Neuronal stem cell (in vitro differentiated cells): ENCODE data around the gene RABGGTB.
A peak's percentile ranks its signal among the peaks of the same experiment; 100 is the strongest.

Experiments
- DNase-seq: peaks from one replicate; pipeline ENCODE4 v3.0.0-alpha.2; 2013; ENCODE audit warnings: low spot score
- H2AFZ ChIP-seq: one replicate; pipeline ENCODE4 v1.6.1; 2013; ENCODE audit warnings: mild to moderate bottlenecking, low read length, inconsistent platforms
- H2AK5ac ChIP-seq: 2 replicates; pipeline ENCODE4 v1.6.1; 2013; ENCODE audit warnings: low read depth, mild to moderate bottlenecking, inconsistent platforms, low read length, moderate library complexity, mixed read lengths
- H2BK120ac ChIP-seq: 2 replicates; pipeline ENCODE4 v1.6.1; 2013; ENCODE audit warnings: low read depth, mild to moderate bottlenecking, inconsistent platforms, low read length, moderate library complexity, mixed read lengths
- H2BK12ac ChIP-seq: one replicate; pipeline ENCODE4 v1.6.1; 2013; ENCODE audit warnings: low read length, inconsistent platforms
- H2BK15ac ChIP-seq: 2 replicates; pipeline ENCODE4 v1.6.1; 2013; ENCODE audit warnings: mild to moderate bottlenecking, low read length, inconsistent platforms, mixed read lengths
- H2BK5ac ChIP-seq: one replicate; pipeline ENCODE4 v1.6.1; 2013; ENCODE audit warnings: inconsistent platforms, mild to moderate bottlenecking, low read length, moderate library complexity
- H3K14ac ChIP-seq: one replicate; pipeline ENCODE4 v1.6.1; 2013; ENCODE audit warnings: low read length, inconsistent platforms
- H3K18ac ChIP-seq: 2 replicates; pipeline ENCODE4 v1.6.1; 2013; ENCODE audit warnings: low read length, inconsistent platforms
- H3K23ac ChIP-seq: 2 replicates; pipeline ENCODE4 v1.6.1; 2013; ENCODE audit warnings: low read depth, mild to moderate bottlenecking, mixed read lengths, low read length, inconsistent platforms; ENCODE audit not compliant: poor library complexity
- H3K27ac ChIP-seq: replicated peaks from 3 replicates; pipeline ENCODE4 v1.5.1; 2013; ENCODE audit warnings: low read length, inconsistent platforms
- H3K27me3 ChIP-seq, 3 experiments: 2 replicates each; pipeline ENCODE4 v1.6.1; 2013; ENCODE audit warnings: low read length in 3 of 3, mild to moderate bottlenecking in 2 of 3, inconsistent platforms in 1 of 3, low read depth in 1 of 3, mixed read lengths in 1 of 3, moderate library complexity in 1 of 3; ENCODE audit not compliant: control insufficient read depth in 3 of 3, insufficient read depth in 3 of 3
- H3K36me3 ChIP-seq, 2 donors: replicated peaks in 1 of 2; 2 replicates each; pipeline ENCODE4 v1.6.1; 2013; ENCODE audit warnings: low read length in 2 of 2; ENCODE audit not compliant: control insufficient read depth in 2 of 2, insufficient read depth in 2 of 2
- H3K4ac ChIP-seq: 2 replicates; pipeline ENCODE4 v1.6.1; 2013; ENCODE audit warnings: inconsistent platforms, mild to moderate bottlenecking, low read length, moderate library complexity
- H3K4me1 ChIP-seq, 2 donors: 1 replicate in 1 of 2; 2 replicates in 1 of 2; pipeline ENCODE4 v1.6.1; 2013; ENCODE audit warnings: low read length in 2 of 2, low read depth in 1 of 2; ENCODE audit not compliant: control insufficient read depth in 2 of 2, insufficient read depth in 1 of 2
- H3K4me2 ChIP-seq: one replicate; pipeline ENCODE4 v1.6.1; 2013; ENCODE audit warnings: mild to moderate bottlenecking, low read length, inconsistent platforms; ENCODE audit not compliant: insufficient read depth, poor library complexity, severe bottlenecking
- H3K4me3 ChIP-seq, 2 donors: 2 replicates each; pipeline ENCODE4 v1.5.1; 2013; ENCODE audit warnings: low read length in 2 of 2, mild to moderate bottlenecking in 2 of 2, inconsistent platforms in 1 of 2, moderate library complexity in 1 of 2
- H3K79me1 ChIP-seq: one replicate; pipeline ENCODE4 v1.6.1; 2013; ENCODE audit warnings: low read depth, mild to moderate bottlenecking, inconsistent platforms, low read length, moderate library complexity
- H3K9ac ChIP-seq: one replicate; pipeline ENCODE4 v1.6.1; 2013; ENCODE audit warnings: mild to moderate bottlenecking, low read depth, low read length, inconsistent platforms; ENCODE audit not compliant: poor library complexity
- H3K9me3 ChIP-seq, 2 donors: replicated peaks in 1 of 2; 2 replicates each; pipeline versions ENCODE3 to v1.6.1; 2013; ENCODE audit warnings: low read length in 2 of 2, mild to moderate bottlenecking in 2 of 2, inconsistent platforms in 1 of 2, low read depth in 1 of 2, mixed read lengths in 1 of 2, moderate library complexity in 1 of 2; ENCODE audit not compliant: control insufficient read depth in 2 of 2, insufficient read depth in 1 of 2
- H4K8ac ChIP-seq: one replicate; pipeline ENCODE4 v1.6.1; 2013; ENCODE audit warnings: low read depth, mild to moderate bottlenecking, inconsistent platforms, low read length, moderate library complexity
- H4K91ac ChIP-seq: one replicate; pipeline ENCODE4 v1.6.1; 2013; ENCODE audit warnings: low read length, low read depth, mild to moderate bottlenecking, inconsistent platforms; ENCODE audit not compliant: poor library complexity
- WGBS, 2 donors: extraction: QIAGEN DNeasy Blood & Tissue Kit; methylation state at CpG; one replicate each; pipeline ENCODE4 v1.1.7; 2013; ENCODE audit warnings: missing lambda C conversion rate in 2 of 2, mixed read lengths in 1 of 2; ENCODE audit not compliant: insufficient read length in 2 of 2, insufficient replicate concordance in 1 of 2; ENCODE audit errors: extremely low coverage in 2 of 2; 5-methylcytosine and 5-hydroxymethylcytosine counted together

Gene RABGGTB

DNA sequence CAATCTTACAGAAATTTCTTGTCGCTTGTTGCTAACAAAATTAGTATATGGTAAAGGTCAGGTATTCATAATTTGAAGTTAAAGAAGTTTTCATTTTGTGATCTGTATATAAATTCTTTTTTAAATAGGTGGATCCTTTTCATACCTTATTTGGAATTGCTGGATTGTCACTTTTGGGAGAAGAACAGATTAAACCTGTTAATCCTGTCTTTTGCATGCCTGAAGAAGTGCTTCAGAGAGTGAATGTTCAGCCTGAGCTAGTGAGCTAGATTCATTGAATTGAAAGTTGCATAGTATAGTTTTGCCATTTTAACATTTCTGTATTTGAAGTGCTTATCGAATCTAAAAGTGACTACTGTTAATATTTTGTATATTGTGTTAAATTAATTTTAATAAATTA lies 8.3 kb downstream of the RABGGTB start:
- H3K9me3 ChIP-seq, result no peaks in the 10 kb centered on the region
- H2BK15ac ChIP-seq, result no peak overlapping the region
- no peak overlapping the region for H2BK5ac ChIP-seq
- H2BK12ac ChIP-seq, result no peak overlapping the region
- no peak overlapping the region for H3K14ac ChIP-seq
- H3K4me1 ChIP-seq, result peaks cover 0 to 2% of the 10 kb centered on the region in 2 donors
- no peak overlapping the region for H3K4me2 ChIP-seq
- no peak overlapping the region for H2AFZ ChIP-seq
- no peak overlapping the region for H4K8ac ChIP-seq
- DNase-seq, result no peak
- WGBS, 2 donors, result no CpG with 5 or more reads among the region's 2 CpGs
- peaks cover 30 to 94% of the 10 kb centered on the region in 2 donors for H3K36me3 ChIP-seq
- H3K79me1 ChIP-seq, result no peaks in the 10 kb centered on the region
- no peak overlapping the region for H3K4me3 ChIP-seq
- H3K27me3 ChIP-seq, result no peaks in the 10 kb centered on the region
- no peak overlapping the region for H2BK120ac ChIP-seq
- no peak overlapping the region for H3K9ac ChIP-seq
- no peak overlapping the region for H3K18ac ChIP-seq
- H3K4ac ChIP-seq, result no peak overlapping the region
- no peak overlapping the region for H2AK5ac ChIP-seq
- no peak overlapping the region for H4K91ac ChIP-seq
- H3K23ac ChIP-seq, result no peak overlapping the region
- no peak overlapping the region for H3K27ac ChIP-seq

DNA sequence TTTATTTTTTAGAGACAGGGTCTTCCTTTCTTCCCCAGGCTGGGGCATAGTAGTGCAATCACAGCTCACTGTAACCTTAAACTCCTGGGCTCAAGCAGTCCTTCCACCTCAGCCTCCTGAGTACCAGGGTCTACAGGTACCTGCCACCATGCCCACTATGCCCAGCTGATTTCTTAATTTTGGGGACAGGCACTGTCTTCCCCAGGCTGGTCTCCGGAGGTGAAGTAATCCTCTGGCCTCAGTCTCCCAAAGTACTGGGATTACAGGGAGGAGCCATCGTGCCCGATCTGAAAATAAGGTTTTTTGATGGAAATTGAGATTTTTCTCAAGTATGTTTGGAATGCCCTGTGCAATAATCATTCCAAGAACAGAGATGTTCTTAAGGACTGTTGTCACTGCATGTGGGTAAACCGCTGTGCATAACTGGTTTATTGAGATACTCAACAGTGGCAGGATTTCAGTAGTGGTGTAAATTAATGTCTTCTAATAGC lies 9.7 kb downstream of the RABGGTB start:
- Histone ChIP-seq H4K91ac (no peak overlapping the region), H2AK5ac (no peak overlapping the region), H3K4me1 (no peaks in the 10 kb centered on the region), H3K9me3 (no peaks in the 10 kb centered on the region), H2BK15ac (no peak overlapping the region), H2BK5ac (no peak overlapping the region), H3K23ac (no peak overlapping the region), H3K14ac (no peak overlapping the region), H3K79me1 (no peaks in the 10 kb centered on the region), H2AFZ (no peak overlapping the region), H4K8ac (no peak overlapping the region), H3K36me3 (peaks cover 26 to 81% of the 10 kb centered on the region in 2 donors), H2BK120ac (no peak overlapping the region), H3K4ac (no peak overlapping the region), H2BK12ac (no peak overlapping the region), H3K27me3 (no peaks in the 10 kb centered on the region), H3K4me2 (no peak overlapping the region), H3K27ac (no peak overlapping the region), H3K4me3 (no peak overlapping the region), H3K18ac (no peak overlapping the region), H3K9ac (no peak overlapping the region)
- WGBS, 2 donors, result no CpG with 5 or more reads among the region's 4 CpGs
- no peak for DNase-seq

DNA sequence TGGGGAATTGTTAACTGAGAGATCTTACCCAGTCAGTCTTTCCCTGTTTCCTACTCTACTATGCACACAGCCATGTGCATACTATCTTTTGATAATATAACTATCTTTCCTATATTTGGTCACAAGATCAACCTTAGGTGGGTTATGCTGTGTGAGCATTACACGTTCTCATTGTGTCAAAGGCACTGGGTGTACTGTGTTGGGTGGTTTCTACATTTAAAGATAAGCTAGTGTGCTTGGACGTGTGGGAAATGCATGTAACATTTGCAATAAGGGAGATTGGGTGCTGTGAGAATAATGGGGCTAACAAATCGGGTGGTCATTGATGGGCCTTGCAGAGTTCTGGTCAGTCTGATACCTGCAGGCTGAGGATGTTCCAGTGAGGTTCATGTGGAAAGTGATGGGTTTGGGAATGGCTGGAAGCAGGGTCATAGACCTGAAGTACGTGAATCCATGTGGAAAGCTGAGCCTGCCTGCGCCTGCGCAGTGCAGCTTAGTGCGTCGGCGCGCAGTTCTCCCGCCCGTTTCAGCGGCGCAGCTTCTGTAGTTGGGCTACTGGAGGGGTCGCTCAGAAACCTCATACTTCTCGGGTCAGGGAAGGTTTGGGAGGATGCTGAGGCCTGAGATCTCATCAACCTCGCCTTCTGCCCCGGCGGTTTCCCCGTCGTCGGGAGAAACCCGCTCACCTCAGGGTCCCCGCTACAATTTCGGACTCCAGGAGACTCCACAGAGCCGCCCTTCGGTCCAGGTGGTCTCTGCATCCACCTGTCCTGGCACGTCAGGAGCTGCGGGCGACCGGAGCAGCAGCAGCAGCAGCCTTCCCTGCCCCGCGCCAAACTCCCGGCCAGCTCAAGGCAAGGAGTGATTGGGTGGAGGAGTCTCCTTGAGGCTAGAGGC lies 10.6 kb downstream of the RABGGTB start, which contains the start of gene MSH4:
Gene MSH4 (plus strand): TSS at position 507 of the 897 bp plus-strand sequence. CDS start 104 bp downstream, at position 611.
- Histone ChIP-seq H3K18ac (no peak within 1 kb of the TSS), H4K91ac (no peak within 1 kb of the TSS), H4K8ac (no peak within 1 kb of the TSS), H3K23ac (peak within 1 kb of the TSS; percentile 92), H3K4me3 (no peak within 1 kb of the TSS), H3K14ac (no peak within 1 kb of the TSS), H2AK5ac (no peak within 1 kb of the TSS), H3K4me1 (no peaks in the 10 kb centered on the region), H3K79me1 (no peaks in the 10 kb centered on the region), H2BK15ac (no peak within 1 kb of the TSS), H2BK12ac (no peak within 1 kb of the TSS), H3K4me2 (no peak within 1 kb of the TSS), H3K4ac (no peak within 1 kb of the TSS), H2BK120ac (no peak within 1 kb of the TSS), H3K36me3 (peaks cover 24 to 72% of the 10 kb centered on the region in 2 donors), H3K9me3 (no peaks in the 10 kb centered on the region), H2AFZ (no peak within 1 kb of the TSS), H3K9ac (no peak within 1 kb of the TSS), H3K27me3 (no peaks in the 10 kb centered on the region), H3K27ac (no peak within 1 kb of the TSS), H2BK5ac (no peak within 1 kb of the TSS)
- WGBS, 2 donors, result no CpG with 5 or more reads among the region's 34 CpGs
- no peak for DNase-seq

DNA sequence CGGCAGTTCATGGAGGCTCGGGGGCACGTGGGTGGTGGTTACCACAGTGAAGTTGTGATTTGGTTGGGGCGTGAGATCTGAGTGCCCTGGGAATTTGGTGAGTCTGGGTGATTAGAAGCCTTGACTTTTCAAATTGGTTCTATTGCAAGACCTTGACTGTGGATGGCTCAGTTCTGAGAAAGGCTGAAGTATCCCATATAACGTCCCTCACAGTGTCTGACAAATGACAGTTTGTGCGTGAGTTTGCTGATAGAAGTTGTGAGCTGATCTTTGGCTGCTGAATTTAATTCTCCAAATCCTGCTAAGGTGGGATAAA lies 11.2 kb downstream of the RABGGTB start:
- Histone ChIP-seq H2BK15ac (no peak overlapping the region), H3K27ac (no peak overlapping the region), H2BK120ac (no peak overlapping the region), H2BK5ac (no peak overlapping the region), H3K4me2 (no peak overlapping the region), H3K14ac (no peak overlapping the region), H3K36me3 (peaks cover 23 to 66% of the 10 kb centered on the region in 2 donors), H3K9ac (no peak overlapping the region), H4K91ac (no peak overlapping the region), H2BK12ac (no peak overlapping the region), H3K4me1 (no peaks in the 10 kb centered on the region), H4K8ac (no peak overlapping the region), H3K4me3 (no peak overlapping the region), H3K9me3 (no peaks in the 10 kb centered on the region), H3K79me1 (no peaks in the 10 kb centered on the region), H2AFZ (no peak overlapping the region), H3K18ac (no peak overlapping the region), H3K4ac (no peak overlapping the region), H3K27me3 (no peaks in the 10 kb centered on the region), H3K23ac (peak overlapping the region; percentile 92), H2AK5ac (no peak overlapping the region)
- no CpG with 5 or more reads among the region's 6 CpGs for WGBS, 2 donors
- DNase-seq, result no peak
